NCI-H2196 (cell line): ENCODE measurements around the gene HJV.

ENCODE experiments used
- DNase-seq: peaks from one replicate; lab custom pipeline; 2025; ENCODE audit not compliant: unreplicated experiment; lab: John Stamatoyannopoulos, UW

HJV gene

GRCh38 chr1:145994391-145995120, 27.0 kb downstream of the HJV start:
- DNase-seq: no peak

DNA sequence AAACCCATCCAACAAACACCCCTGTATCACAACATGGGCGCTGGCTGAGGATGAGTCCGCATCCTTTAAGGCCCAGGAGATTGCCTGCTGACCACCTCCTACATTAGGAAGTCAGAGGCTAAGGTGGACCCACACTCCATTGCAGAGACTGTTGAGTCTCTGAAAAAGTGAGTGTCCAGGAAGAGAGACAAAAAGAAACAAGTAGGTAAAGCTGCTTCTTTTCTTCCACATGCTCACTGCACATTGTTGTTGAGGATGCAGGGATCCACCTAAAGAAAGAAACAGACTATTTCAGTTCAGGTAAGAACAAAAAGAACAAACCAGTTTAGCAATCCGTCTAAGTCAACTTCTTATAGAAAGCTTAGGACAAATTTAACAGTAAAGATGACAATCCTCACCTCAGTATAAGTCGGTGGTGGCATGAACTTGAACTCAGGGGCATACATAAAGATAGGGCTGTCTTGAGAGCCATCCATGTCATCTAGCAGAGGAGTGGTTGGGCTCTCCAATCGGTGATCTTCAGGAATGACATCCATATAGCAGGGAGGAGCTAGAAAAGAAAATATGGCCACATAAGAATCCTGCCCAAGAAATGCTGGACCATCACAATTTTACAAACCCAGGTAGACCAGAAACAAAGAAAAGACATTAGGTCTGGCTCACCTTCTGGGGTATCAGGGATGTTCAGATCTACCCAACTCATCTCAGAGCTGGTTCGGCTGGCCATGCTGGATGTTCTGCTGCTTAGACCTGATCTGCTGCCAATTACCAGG, 27.7 kb downstream of the HJV start:
- DNase-seq: no peak

DNA sequence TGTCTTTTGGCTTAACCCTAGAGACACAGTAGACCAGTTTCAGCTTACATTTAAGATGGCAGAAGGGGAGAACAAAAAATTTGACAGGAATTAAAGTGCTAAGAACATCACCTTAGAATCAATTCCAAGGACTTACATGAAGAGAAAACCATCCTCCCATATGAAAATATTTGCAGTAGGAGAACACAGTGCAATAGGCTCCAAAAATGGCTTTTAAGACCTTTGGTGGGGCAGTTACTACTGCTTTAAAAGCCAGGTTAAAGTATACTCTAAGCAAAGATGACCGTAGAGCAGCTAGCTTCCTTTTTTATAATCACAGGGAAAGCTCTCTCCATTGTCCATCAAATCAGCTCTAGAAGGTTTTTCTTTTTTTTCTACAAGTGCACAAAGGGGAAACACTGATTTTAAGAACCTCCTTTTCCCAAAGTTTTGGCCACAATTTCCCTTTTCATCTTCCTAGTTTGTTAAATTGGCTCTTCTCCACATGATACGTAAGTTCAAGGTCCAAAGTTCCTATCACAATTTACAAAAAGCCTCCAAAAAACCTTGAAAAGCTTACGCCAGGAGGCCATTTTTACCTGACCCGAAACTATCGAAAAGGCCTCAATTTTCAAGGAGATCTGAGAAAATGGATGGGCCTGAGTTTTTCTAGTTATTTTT, 28.4 kb downstream of the HJV start:
- DNase-seq: no peak

- no peak for DNase-seq
Observed at GRCh38 chr1:145992502-145992936, 29.0 kb downstream of the HJV start.

DNA sequence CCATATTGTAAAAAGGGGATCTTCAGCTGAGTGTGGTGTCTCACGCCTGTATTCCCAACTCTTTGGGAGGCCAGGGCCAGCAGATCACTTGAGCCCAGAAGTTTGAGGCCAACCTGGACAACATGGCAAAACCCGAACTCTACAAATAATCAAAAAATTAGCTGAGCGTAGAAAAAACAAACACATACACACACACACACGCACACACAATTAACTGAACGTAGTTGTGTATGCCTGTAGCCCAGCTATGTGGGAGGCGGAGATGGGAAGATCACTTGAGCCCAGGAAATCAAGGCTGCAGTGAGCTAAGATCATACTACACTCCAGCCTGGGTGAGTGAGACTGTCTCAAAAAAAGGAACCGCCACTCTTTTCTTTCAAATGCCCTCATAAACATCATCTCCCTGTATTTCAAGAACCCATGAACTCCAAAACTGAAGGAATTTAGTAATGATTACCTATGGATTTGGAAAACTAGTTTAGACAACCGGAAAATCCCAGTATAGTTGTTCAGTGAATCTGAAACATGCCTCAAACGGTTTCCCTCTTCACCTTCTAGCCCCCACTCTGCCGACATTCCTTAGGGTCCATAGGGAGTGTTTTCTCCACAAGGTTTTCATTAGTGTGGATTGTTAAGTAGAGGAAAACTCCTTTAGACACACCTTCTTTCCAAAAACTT, 29.7 kb downstream of the HJV start:
- DNase-seq: no peak

GRCh38 chr1:145990249-145990855, 31.2 kb downstream of the HJV start:
- no peak for DNase-seq

- DNase-seq: no peak
Observed at GRCh38 chr1:145988773-145989172, 32.8 kb downstream of the HJV start.

DNA sequence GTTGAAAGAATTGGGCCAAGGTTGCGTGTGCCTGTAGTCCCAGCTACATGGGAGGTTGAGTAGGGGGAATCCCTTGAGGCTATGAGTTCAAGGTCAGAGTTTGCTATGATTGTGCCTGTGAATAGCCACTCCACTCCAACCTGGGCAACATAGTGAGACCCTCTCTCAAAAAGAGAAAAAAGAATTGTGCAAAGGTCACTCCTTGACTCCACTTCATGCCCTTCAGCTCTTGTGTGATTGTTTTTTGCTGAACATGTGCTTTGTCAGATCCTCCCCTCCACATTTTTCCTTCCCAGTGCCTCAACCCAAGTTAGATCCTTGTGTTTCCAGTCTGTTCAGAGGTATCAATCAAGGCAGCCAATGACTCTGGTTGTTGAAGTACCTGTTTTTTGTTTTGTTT, 33.6 kb downstream of the HJV start:
- DNase-seq: no peak

DNA sequence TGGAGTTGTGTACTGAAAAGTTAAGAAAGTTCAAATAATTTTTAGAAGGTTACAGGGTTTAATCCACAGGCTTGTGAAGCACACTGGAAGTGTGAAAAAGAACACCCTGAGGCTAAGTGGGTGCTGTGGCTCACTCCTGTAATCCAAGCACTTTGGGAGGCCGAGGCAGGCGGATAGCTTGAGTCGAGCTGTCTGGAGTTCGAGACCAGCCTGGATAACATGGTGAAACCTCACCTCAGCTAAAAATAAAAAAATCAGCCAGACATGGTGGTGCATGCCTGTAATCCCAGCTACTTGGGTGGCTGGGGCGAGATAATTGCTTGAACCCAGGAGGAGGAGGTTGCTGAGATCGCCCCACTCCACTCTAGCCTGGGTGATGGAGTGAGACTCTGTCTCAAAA, 35.0 kb downstream of the HJV start:
- DNase-seq: no peak

DNA sequence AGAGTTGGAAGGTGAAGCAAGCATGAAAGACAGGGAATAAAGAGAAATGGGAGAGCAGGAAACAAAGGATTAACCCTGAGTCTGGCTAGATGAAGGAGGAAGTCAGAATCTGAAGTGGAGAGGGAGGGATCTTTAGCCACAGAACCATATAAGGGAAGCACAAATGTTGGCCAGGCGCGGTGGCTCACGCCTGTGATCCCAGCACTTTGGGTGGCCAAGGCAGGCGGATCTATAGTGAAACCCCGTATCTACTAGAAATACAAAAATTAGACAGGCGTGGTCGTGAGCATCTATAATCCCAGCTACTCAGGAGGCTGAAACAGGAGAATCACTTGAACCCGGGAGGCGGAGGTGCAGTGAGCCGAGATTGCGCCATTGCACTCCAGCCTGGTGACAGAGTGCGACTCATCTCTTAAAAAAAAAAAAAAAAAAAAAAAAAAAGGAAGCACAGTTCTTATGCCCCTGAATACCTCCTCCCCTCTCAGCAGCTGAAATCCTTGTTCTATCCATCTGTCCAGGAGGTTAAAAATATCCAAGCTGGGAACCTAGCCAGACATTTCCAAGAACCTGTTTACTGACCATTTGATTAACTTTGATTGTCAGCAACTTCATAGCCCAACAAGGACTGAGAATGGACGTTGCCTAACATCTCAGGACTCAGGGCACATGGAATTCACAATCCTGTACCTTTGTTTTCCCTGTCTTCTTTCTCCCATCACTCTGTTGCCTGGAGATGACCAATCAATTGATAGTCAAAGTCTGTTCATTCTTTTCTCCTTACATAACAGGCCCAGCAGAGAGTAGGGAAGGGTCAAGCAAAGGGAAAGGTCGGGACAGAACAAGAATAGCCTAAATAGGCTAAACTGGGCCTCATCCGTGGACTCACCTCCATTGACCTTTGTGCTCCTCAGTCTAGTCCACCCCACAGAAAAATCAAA, 35.8 kb downstream of the HJV start:
- peak; percentile 66 for DNase-seq

GRCh38 chr1:145985129-145985501, 36.4 kb downstream of the HJV start:
- no peak for DNase-seq

DNA sequence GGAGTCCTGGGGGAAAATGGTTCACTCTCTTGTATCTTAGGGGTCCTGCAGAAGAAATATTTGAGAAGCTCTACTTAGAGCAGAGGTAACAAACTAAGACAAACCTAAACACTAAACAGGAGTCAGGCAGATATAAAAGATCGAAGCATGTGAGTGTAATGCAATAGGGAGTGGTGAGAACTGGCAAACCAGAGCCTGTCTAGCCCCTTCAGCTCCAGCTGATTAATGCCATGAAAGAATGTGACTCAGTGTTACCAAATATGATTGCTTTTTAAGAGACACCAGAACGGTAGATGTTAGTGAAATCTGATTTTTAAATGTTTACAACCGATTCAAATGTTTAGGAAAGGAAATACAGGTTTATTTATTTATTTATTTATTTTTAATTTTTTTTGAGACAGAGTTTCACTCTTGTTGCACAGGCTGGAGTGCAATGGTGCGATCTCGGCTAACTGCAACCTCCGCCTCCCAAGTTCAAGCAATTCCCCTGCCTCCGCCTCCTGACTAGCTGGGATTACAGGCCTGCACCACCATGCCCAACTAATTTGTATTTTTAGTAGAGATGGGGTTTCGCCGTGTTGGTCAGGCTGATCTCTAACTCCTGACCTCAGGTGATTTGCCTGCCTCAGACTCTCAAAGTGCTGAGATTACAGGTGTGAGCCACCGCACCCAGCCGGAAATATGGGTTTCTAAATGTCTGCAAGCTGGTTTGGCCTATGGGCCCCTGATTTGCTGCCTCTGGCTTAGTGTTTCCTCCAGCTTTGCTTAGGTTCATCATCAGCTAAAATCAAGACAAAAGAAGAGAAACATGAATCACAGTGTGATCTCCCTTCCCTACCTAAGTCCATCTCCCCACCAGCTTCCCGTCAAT, 37.3 kb downstream of the HJV start:
- no peak for DNase-seq

- peak; percentile 72 for DNase-seq
Observed at GRCh38 chr1:145983206-145983675, 38.3 kb downstream of the HJV start.

GRCh38 chr1:145982010-145982723, 39.4 kb downstream of the HJV start:
- DNase-seq: no peak

DNA sequence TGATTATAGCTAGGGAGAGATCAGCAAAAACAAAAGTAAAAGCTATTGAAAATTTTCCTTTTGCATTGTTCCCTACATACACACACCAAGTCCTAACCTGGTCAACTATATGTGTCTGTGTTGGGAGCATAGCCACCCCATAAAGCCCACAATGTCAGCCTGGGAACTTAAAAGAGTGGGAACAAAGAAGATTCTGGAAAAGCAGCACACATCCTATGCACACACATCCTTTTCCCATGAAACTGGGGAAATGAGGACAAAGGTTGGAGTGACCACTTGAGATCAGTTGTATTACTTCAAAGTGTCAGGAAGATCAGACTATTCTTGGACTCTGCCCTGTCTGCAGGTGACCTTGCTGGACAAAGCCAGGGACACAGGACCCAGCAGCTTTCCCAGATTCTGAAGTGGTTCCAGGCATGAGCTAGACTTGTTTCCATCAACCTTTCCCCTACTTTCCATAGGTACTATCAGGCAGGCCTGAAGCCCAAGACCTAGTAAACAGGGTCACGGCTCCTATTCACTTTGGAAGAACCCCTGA, 41.0 kb downstream of the HJV start:
- no peak for DNase-seq

DNA sequence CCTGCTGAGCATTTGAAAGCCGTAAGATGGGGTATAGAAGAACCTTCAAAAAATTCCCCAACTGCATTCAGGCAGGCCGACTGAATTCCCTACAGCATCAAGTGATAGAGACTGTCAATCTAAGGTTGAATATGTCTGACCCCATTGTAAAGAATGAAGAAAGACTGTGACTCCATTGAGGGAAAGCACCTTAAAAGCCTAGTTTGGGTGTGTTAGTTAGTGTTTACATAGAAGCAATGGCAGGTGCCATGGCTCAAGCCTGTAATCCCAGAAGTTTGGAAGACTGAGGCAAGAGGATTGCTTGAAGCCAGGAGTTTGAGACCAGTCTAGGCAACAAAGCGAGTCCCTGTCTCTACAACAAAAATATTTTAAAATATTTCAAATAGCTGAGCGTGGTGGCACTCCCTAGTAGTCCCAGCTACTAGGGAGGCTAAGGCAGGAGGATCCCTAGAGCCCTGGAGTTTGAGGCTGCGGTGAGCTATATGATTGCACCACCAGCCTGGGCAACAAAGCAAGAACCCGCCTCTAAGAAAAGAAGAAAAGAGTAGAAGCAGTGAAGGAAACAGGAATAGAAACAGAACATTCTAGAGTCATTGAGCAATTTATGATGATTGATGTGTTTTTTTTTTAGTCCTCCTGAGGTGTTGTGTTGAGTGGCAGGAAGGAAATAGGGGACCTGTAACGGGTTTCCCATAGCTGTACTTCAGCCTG, 41.6 kb downstream of the HJV start:
- DNase-seq: no peak
